GM12801 (cell line): ENCODE data around the gene CRB1.

ENCODE experiments used
- CTCF ChIP-seq: IDR thresholded peaks from one replicate; pipeline ENCODE4 v1.5.1; 2011; ENCODE audit warnings: control low read depth; ENCODE audit not compliant: insufficient read length; ENCODE audit errors: extremely low read depth

CRB1 gene

GRCh38 chr1:197390856-197391255 lies 122.8 kb downstream of the CRB1 start:
- TF ChIP-seq CTCF = no peak

GRCh38 chr1:197391303-197392226 lies 123.5 kb downstream of the CRB1 start:
- TF ChIP-seq CTCF = no peak

- TF ChIP-seq CTCF = no peak
These were observed 124.5 kb downstream of the CRB1 start for GRCh38 chr1:197392541-197392940.

GRCh38 chr1:197393105-197393504 lies 125.1 kb downstream of the CRB1 start:
- TF ChIP-seq CTCF = no peak

GRCh38 chr1:197393772-197394171 lies 125.7 kb downstream of the CRB1 start:
- no peak for TF ChIP-seq CTCF

- no peak for TF ChIP-seq CTCF
These were observed 127.0 kb downstream of the CRB1 start for GRCh38 chr1:197394831-197395608.

- no peak for TF ChIP-seq CTCF
These were observed 129.8 kb downstream of the CRB1 start for GRCh38 chr1:197397895-197398294.
